Stimulated activated CD8-positive, alpha-beta memory T cell treated with anti-CD3 and anti-CD28 coated beads, Interleukin-12 subunit alpha, Interleukin-12 subunit beta, amount 100 ng/mL, for 24 hours (primary cell): Measurements from ENCODE around the gene GTF2IRD1.
"Not testable (repeated sequence)": the region's sequence is repeated elsewhere in the genome, so short reads cannot be mapped to it uniquely, and the experiment has no call there.

Source experiments
- DNase-seq: peaks from one replicate; pipeline ENCODE4 v3.0.0-alpha.2; 2020; ENCODE audit errors: extremely low read depth

Gene GTF2IRD1

GRCh38 chr7:74651133-74651504 lies 197.4 kb downstream of the GTF2IRD1 start:
- DNase-seq, result not testable (repeated sequence)
